Parathyroid adenoma (tissue), 2 donors: Measurements from ENCODE around the gene ZSWIM5.
"Not testable (repeated sequence)": the region's sequence is repeated elsewhere in the genome, so short reads cannot be mapped to it uniquely, and the experiment has no call there.

Experiments
- H2AFZ ChIP-seq: fragments of 300-600 bp; sonication (generic); one replicate; pipeline ENCODE4 v1.7.0; 2017; ENCODE audit warnings: antibody characterized with exemption, mild to moderate bottlenecking
- H3K27ac ChIP-seq: fragments of 300-600 bp; sonication (generic); one replicate; pipeline ENCODE4 v1.7.0; 2017
- H3K27me3 ChIP-seq: fragments of 300-600 bp; sonication (generic); one replicate; pipeline ENCODE4 v1.7.0; 2017; ENCODE audit warnings: low read length; ENCODE audit not compliant: control insufficient read depth, insufficient read depth
- H3K36me3 ChIP-seq: fragments of 300-600 bp; sonication (generic); one replicate; pipeline ENCODE4 v1.7.0; 2017; ENCODE audit warnings: low read length; ENCODE audit not compliant: control insufficient read depth, insufficient read depth
- H3K4me1 ChIP-seq: fragments of 300-600 bp; sonication (generic); one replicate; pipeline ENCODE4 v1.7.0; 2017; ENCODE audit warnings: control low read depth
- H3K4me2 ChIP-seq: fragments of 300-600 bp; sonication (generic); one replicate; pipeline ENCODE4 v1.7.0; 2017; ENCODE audit warnings: low read length
- H3K4me3 ChIP-seq: fragments of 300-600 bp; sonication (generic); one replicate; pipeline ENCODE4 v1.7.0; 2017; ENCODE audit warnings: low read depth, low read length
- H3K79me2 ChIP-seq: fragments of 300-600 bp; sonication (generic); one replicate; pipeline ENCODE4 v1.7.0; 2017; ENCODE audit warnings: control low read depth
- H3K9ac ChIP-seq: fragments of 300-600 bp; sonication (generic); one replicate; pipeline ENCODE4 v1.7.0; 2017; ENCODE audit warnings: mild to moderate bottlenecking
- H3K9me3 ChIP-seq: fragments of 300-600 bp; sonication (generic); one replicate; pipeline ENCODE4 v1.7.0; 2017; ENCODE audit warnings: low read length; ENCODE audit not compliant: control insufficient read depth
- CTCF ChIP-seq: fragments of 300-600 bp; sonication (generic); IDR thresholded peaks from one replicate; pipeline ENCODE4 v1.7.0; 2017; ENCODE audit warnings: antibody characterized with exemption, mild to moderate bottlenecking
- donor health status: primary hyperparathyroidism.

ZSWIM5 gene

GRCh38 chr1:45134461-45134873 lies 71.9 kb downstream of the ZSWIM5 start:
- Histone ChIP-seq H3K4me3 (no peak overlapping the region), H3K4me1 (no peaks in the 10 kb centered on the region), H3K9ac (no peak overlapping the region), H3K36me3 (no peaks in the 10 kb centered on the region), H3K79me2 (no peaks in the 10 kb centered on the region), H3K4me2 (no peak overlapping the region), H3K27me3 (no peaks in the 10 kb centered on the region), H3K27ac (no peak overlapping the region), H2AFZ (no peak overlapping the region), H3K9me3 (no peaks in the 10 kb centered on the region)
- TF ChIP-seq CTCF: no peak

- not testable (repeated sequence) for H3K79me2 ChIP-seq, H3K36me3 ChIP-seq, H3K27ac ChIP-seq, H3K27me3 ChIP-seq, H3K4me2 ChIP-seq, H3K9ac ChIP-seq, H2AFZ ChIP-seq, H3K4me3 ChIP-seq, H3K4me1 ChIP-seq, H3K9me3 ChIP-seq
These were observed 73.7 kb downstream of the ZSWIM5 start for GRCh38 chr1:45132719-45133118.

GRCh38 chr1:45123358-45123757 lies 83.0 kb downstream of the ZSWIM5 start:
- TF ChIP-seq CTCF: no peak
- H3K27ac ChIP-seq: no peak overlapping the region
- no peak overlapping the region for H3K4me3 ChIP-seq
- H3K27me3 ChIP-seq: no peaks in the 10 kb centered on the region
- no peaks in the 10 kb centered on the region for H3K4me1 ChIP-seq
- no peaks in the 10 kb centered on the region for H3K36me3 ChIP-seq
- no peaks in the 10 kb centered on the region for H3K79me2 ChIP-seq
- H3K4me2 ChIP-seq: no peak overlapping the region
- H2AFZ ChIP-seq: no peak overlapping the region
- H3K9me3 ChIP-seq: no peaks in the 10 kb centered on the region
- no peak overlapping the region for H3K9ac ChIP-seq

GRCh38 chr1:45122724-45123123 lies 83.7 kb downstream of the ZSWIM5 start:
- H3K4me3 ChIP-seq: no peak overlapping the region
- no peak overlapping the region for H2AFZ ChIP-seq
- no peaks in the 10 kb centered on the region for H3K9me3 ChIP-seq
- no peak for TF ChIP-seq CTCF
- no peak overlapping the region for H3K9ac ChIP-seq
- no peaks in the 10 kb centered on the region for H3K4me1 ChIP-seq
- no peak overlapping the region for H3K4me2 ChIP-seq
- no peaks in the 10 kb centered on the region for H3K79me2 ChIP-seq
- H3K36me3 ChIP-seq: no peaks in the 10 kb centered on the region
- no peaks in the 10 kb centered on the region for H3K27me3 ChIP-seq
- no peak overlapping the region for H3K27ac ChIP-seq

GRCh38 chr1:45117766-45118165 lies 88.6 kb downstream of the ZSWIM5 start:
- H3K9ac ChIP-seq: no peak overlapping the region
- no peak overlapping the region for H3K27ac ChIP-seq
- no peak overlapping the region for H3K4me3 ChIP-seq

More at GRCh38 chr1:45117766-45118165, 88.6 kb downstream of the ZSWIM5 start:
- H3K79me2 ChIP-seq: no peaks in the 10 kb centered on the region
- H3K9me3 ChIP-seq: no peaks in the 10 kb centered on the region
- no peaks in the 10 kb centered on the region for H3K27me3 ChIP-seq
- no peaks in the 10 kb centered on the region for H3K4me1 ChIP-seq
- no peak for TF ChIP-seq CTCF
- no peak overlapping the region for H2AFZ ChIP-seq
- H3K4me2 ChIP-seq: no peak overlapping the region
- H3K36me3 ChIP-seq: no peaks in the 10 kb centered on the region
